ENCODE results near the gene OSBPL1A.
A peak's percentile ranks its signal among the peaks of the same experiment; 100 is the strongest.

OSBPL1A gene

GRCh38 chr18:24341361-24341760, 56.3 kb downstream of the OSBPL1A start:
- Histone ChIP-seq H3K4me3 (ENCODE audit: low read depth, low read length) (no peak overlapping the region), H3K27me3 (ENCODE audit: insufficient read depth, low read depth, severe bottlenecking) (no peaks in the 10 kb centered on the region), H3K36me3 (no peaks in the 10 kb centered on the region), H3K27ac (no peak overlapping the region), H3K9me3 (ENCODE audit: severe bottlenecking) (no peaks in the 10 kb centered on the region)
- no peak for DNase-seq
- no peak for TF ChIP-seq CTCF (IDR thresholded peaks at IDR 0.05; ENCODE audit: low read depth, low read length)

GRCh38 chr18:24333084-24333483, 64.5 kb downstream of the OSBPL1A start:
- DNase-seq, result no peak
- Histone ChIP-seq H3K27me3 (ENCODE audit: insufficient read depth, low read depth, severe bottlenecking) (no peaks in the 10 kb centered on the region), H3K36me3 (no peaks in the 10 kb centered on the region; the same call in 1 of the 2 replicates), H3K9me3 (ENCODE audit: severe bottlenecking) (no peaks in the 10 kb centered on the region), H3K27ac (no peak overlapping the region), H3K4me3 (ENCODE audit: low read depth, low read length) (no peak overlapping the region)
- no peak for TF ChIP-seq CTCF (IDR thresholded peaks at IDR 0.05; ENCODE audit: low read depth, low read length)

- TF ChIP-seq CTCF (IDR thresholded peaks at IDR 0.05; ENCODE audit: low read depth, low read length), result no peak
- H3K27ac ChIP-seq, result no peak overlapping the region
- no peaks in the 10 kb centered on the region for H3K9me3 ChIP-seq (ENCODE audit: severe bottlenecking)
- no peak for DNase-seq
- no peaks in the 10 kb centered on the region for H3K36me3 ChIP-seq
- H3K4me3 ChIP-seq (ENCODE audit: low read depth, low read length), result no peak overlapping the region
- no peaks in the 10 kb centered on the region for H3K27me3 ChIP-seq (ENCODE audit: insufficient read depth, low read depth, severe bottlenecking)
These were observed 71.4 kb downstream of the OSBPL1A start for GRCh38 chr18:24326211-24326610.

- H3K4me3 ChIP-seq (ENCODE audit: low read depth, low read length), result no peak overlapping the region
- H3K27ac ChIP-seq, result no peak overlapping the region
- no peak for TF ChIP-seq CTCF (IDR thresholded peaks at IDR 0.05; ENCODE audit: low read depth, low read length)
- no peaks in the 10 kb centered on the region for H3K9me3 ChIP-seq (ENCODE audit: severe bottlenecking)
- DNase-seq, result no peak
- no peaks in the 10 kb centered on the region for H3K36me3 ChIP-seq
- no peaks in the 10 kb centered on the region for H3K27me3 ChIP-seq (ENCODE audit: insufficient read depth, low read depth, severe bottlenecking)
These were observed 75.0 kb downstream of the OSBPL1A start for GRCh38 chr18:24322584-24323136.

GRCh38 chr18:24321071-24321470, 76.6 kb downstream of the OSBPL1A start:
- DNase-seq, result no peak
- no peak for TF ChIP-seq CTCF (IDR thresholded peaks at IDR 0.05; ENCODE audit: low read depth, low read length)
- Histone ChIP-seq H3K36me3 (no peaks in the 10 kb centered on the region), H3K27ac (no peak overlapping the region), H3K9me3 (ENCODE audit: severe bottlenecking) (no peaks in the 10 kb centered on the region), H3K27me3 (ENCODE audit: insufficient read depth, low read depth, severe bottlenecking) (no peaks in the 10 kb centered on the region), H3K4me3 (ENCODE audit: low read depth, low read length) (no peak overlapping the region)

- DNase-seq, result peak; percentile 18
- no peaks in the 10 kb centered on the region for H3K27me3 ChIP-seq (ENCODE audit: insufficient read depth, low read depth, severe bottlenecking)
- no peaks in the 10 kb centered on the region for H3K36me3 ChIP-seq
- no peak overlapping the region for H3K27ac ChIP-seq
- H3K9me3 ChIP-seq (ENCODE audit: severe bottlenecking), result no peaks in the 10 kb centered on the region
- H3K4me3 ChIP-seq (ENCODE audit: low read depth, low read length), result no peak overlapping the region
- TF ChIP-seq CTCF (IDR thresholded peaks at IDR 0.05; ENCODE audit: low read depth, low read length), result no peak
These were observed 77.9 kb downstream of the OSBPL1A start for GRCh38 chr18:24319757-24320156.
